ENCODE measurements around the gene TASL. TPM values are rescaled to one million over a fixed set of nuclear protein-coding genes. Genes with fewer than 3 reads are reported as not detected.

The TASL gene
- total and polyA plus RNA-seq, 4 donors: 0.33 to 3.5 (median 0.77) TPM

DNA sequence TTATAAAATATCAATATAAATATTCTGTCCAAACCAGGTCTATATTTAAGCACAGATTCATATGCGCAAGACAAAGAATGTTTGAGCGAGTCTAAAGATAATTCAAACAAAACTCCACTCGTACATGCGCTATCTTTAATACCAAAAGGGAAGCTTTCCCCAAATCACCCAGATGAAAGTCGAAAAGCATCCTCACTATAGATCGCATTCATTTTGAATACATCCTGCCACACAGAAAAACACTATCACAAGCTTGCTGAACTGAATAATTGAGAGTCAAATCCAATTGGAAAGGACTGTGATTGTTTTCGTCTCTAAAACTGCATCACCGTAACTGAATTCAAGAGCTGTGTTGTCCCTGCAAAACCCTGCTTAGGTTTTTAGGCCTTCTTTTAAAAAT lies 685 bp downstream of the TASL start:
- H3K27ac ChIP-seq (ENCODE audit: low read depth in 1 of 2, low read length in 2 of 2): peak overlapping the region in 1 of 2 donors; percentile 25
- H3K9me3 ChIP-seq (ENCODE audit: control insufficient read depth in 4 of 4, low read length in 3 of 4): no peaks in the 10 kb centered on the region
- no peak for DNase-seq (ENCODE audit: low spot score)
- TF ChIP-seq NR2F2 (IDR thresholded peaks at IDR 0.05) (no peak), FOXA2 (IDR thresholded peaks at IDR 0.05) (no peak), HNF4G (IDR thresholded peaks at IDR 0.05) (no peak)
- TF ChIP-seq, protein P1, sequence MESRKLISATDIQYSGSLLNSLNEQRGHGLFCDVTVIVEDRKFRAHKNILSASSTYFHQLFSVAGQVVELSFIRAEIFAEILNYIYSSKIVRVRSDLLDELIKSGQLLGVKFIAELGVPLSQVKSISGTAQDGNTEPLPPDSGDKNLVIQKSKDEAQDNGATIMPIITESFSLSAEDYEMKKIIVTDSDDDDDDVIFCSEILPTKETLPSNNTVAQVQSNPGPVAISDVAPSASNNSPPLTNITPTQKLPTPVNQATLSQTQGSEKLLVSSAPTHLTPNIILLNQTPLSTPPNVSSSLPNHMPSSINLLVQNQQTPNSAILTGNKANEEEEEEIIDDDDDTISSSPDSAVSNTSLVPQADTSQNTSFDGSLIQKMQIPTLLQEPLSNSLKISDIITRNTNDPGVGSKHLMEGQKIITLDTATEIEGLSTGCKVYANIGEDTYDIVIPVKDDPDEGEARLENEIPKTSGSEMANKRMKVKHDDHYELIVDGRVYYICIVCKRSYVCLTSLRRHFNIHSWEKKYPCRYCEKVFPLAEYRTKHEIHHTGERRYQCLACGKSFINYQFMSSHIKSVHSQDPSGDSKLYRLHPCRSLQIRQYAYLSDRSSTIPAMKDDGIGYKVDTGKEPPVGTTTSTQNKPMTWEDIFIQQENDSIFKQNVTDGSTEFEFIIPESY (IDR thresholded peaks at IDR 0.05): no peak
- TF ChIP-seq, protein P2, sequence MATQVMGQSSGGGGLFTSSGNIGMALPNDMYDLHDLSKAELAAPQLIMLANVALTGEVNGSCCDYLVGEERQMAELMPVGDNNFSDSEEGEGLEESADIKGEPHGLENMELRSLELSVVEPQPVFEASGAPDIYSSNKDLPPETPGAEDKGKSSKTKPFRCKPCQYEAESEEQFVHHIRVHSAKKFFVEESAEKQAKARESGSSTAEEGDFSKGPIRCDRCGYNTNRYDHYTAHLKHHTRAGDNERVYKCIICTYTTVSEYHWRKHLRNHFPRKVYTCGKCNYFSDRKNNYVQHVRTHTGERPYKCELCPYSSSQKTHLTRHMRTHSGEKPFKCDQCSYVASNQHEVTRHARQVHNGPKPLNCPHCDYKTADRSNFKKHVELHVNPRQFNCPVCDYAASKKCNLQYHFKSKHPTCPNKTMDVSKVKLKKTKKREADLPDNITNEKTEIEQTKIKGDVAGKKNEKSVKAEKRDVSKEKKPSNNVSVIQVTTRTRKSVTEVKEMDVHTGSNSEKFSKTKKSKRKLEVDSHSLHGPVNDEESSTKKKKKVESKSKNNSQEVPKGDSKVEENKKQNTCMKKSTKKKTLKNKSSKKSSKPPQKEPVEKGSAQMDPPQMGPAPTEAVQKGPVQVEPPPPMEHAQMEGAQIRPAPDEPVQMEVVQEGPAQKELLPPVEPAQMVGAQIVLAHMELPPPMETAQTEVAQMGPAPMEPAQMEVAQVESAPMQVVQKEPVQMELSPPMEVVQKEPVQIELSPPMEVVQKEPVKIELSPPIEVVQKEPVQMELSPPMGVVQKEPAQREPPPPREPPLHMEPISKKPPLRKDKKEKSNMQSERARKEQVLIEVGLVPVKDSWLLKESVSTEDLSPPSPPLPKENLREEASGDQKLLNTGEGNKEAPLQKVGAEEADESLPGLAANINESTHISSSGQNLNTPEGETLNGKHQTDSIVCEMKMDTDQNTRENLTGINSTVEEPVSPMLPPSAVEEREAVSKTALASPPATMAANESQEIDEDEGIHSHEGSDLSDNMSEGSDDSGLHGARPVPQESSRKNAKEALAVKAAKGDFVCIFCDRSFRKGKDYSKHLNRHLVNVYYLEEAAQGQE (IDR thresholded peaks at IDR 0.05): no peak
- TF ChIP-seq, protein P3, sequence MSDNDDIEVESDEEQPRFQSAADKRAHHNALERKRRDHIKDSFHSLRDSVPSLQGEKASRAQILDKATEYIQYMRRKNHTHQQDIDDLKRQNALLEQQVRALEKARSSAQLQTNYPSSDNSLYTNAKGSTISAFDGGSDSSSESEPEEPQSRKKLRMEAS (IDR thresholded peaks at IDR 0.05): no peak
- H3K4me3 ChIP-seq (ENCODE audit: low read depth in 1 of 3, low read length in 3 of 3): no peak overlapping the region
- WGBS: 86% methylated on average over 8 of the region's 8 CpGs
- H3K27me3 ChIP-seq (ENCODE audit: control insufficient read depth in 4 of 4, insufficient read depth in 4 of 4, low read length in 3 of 4): no peaks in the 10 kb centered on the region
- H3K36me3 ChIP-seq (ENCODE audit: control insufficient read depth in 4 of 4, insufficient read depth in 3 of 4, low read depth in 1 of 4, low read length in 3 of 4): no peaks in the 10 kb centered on the region
- H3K9ac ChIP-seq (ENCODE audit: low read depth in 1 of 2, low read length in 2 of 2): peak overlapping the region in 1 of 2 donors; percentile 13
- peaks cover 2 to 14% (median 10%) of the 10 kb centered on the region in 4 donors for H3K4me1 ChIP-seq (ENCODE audit: control insufficient read depth in 4 of 4, insufficient read depth in 4 of 4, low read length in 3 of 4)

DNA sequence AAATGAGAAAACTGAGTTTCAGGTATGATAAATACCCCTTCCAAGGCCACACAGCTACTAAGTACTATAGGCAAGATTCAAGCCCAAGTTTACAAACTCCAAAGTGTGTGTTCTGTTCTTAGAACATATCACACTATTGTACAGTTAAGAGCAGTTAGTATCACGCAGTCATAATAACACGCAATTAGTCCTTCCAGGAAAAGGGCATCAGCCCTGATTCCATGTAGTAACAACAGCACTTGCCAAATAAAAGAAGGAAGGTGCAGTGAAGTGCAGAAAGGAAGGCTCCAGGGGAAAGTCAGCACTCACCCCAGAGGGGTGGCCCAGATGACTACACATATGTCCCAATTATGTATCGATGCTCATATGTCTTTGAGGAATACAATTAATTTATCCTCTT lies 4.4 kb downstream of the TASL start:
- Histone ChIP-seq H3K4me3 (ENCODE audit: low read depth in 1 of 3, low read length in 3 of 3) (no peak overlapping the region), H3K27ac (ENCODE audit: low read depth in 1 of 2, low read length in 2 of 2) (peak overlapping the region in 1 of 2 donors; percentile 66), H3K9me3 (ENCODE audit: control insufficient read depth in 4 of 4, low read length in 3 of 4) (no peaks in the 10 kb centered on the region), H3K4me1 (ENCODE audit: control insufficient read depth in 4 of 4, insufficient read depth in 4 of 4, low read length in 3 of 4) (peaks cover 4 to 18% (median 14%) of the 10 kb centered on the region in 4 donors), H3K9ac (ENCODE audit: low read depth in 1 of 2, low read length in 2 of 2) (peak overlapping the region in 1 of 2 donors; percentile 13), H3K27me3 (ENCODE audit: control insufficient read depth in 4 of 4, insufficient read depth in 4 of 4, low read length in 3 of 4) (no peaks in the 10 kb centered on the region), H3K36me3 (ENCODE audit: control insufficient read depth in 4 of 4, insufficient read depth in 3 of 4, low read depth in 1 of 4, low read length in 3 of 4) (no peaks in the 10 kb centered on the region)
- DNase-seq (ENCODE audit: low spot score): no peak
- TF ChIP-seq TAF1 (conservative IDR thresholded peaks at IDR 0.05) (no peak), HNF4A (conservative IDR thresholded peaks at IDR 0.05) (no peak), YY1 (IDR thresholded peaks at IDR 0.05) (no peak), GABPA (IDR thresholded peaks at IDR 0.05 in 1 of 2, conservative IDR thresholded peaks at IDR 0.05 in 1 of 2) (no peak), RXRA (IDR thresholded peaks at IDR 0.05) (no peak), FOXA1 (IDR thresholded peaks at IDR 0.05) (no peak), FOXA2 (IDR thresholded peaks at IDR 0.05) (no peak), NR2F2 (IDR thresholded peaks at IDR 0.05) (no peak), RAD21 (IDR thresholded peaks at IDR 0.05) (no peak)
- TF ChIP-seq, protein P4, sequence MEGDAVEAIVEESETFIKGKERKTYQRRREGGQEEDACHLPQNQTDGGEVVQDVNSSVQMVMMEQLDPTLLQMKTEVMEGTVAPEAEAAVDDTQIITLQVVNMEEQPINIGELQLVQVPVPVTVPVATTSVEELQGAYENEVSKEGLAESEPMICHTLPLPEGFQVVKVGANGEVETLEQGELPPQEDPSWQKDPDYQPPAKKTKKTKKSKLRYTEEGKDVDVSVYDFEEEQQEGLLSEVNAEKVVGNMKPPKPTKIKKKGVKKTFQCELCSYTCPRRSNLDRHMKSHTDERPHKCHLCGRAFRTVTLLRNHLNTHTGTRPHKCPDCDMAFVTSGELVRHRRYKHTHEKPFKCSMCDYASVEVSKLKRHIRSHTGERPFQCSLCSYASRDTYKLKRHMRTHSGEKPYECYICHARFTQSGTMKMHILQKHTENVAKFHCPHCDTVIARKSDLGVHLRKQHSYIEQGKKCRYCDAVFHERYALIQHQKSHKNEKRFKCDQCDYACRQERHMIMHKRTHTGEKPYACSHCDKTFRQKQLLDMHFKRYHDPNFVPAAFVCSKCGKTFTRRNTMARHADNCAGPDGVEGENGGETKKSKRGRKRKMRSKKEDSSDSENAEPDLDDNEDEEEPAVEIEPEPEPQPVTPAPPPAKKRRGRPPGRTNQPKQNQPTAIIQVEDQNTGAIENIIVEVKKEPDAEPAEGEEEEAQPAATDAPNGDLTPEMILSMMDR (IDR thresholded peaks at IDR 0.05; ENCODE audit: low read depth, low read length, missing input control): no peak
- TF ChIP-seq, protein P3 (IDR thresholded peaks at IDR 0.05): no peak
- TF ChIP-seq, protein P2 (IDR thresholded peaks at IDR 0.05): no peak
- TF ChIP-seq, protein P1 (IDR thresholded peaks at IDR 0.05): no peak
- 41% methylated on average over 3 of the region's 3 CpGs for WGBS

All from liver (tissue), 9 donors.